UCSD-AML1 (cell line): ENCODE measurements around the gene NDST1.

Source experiments
- DNase-seq: peaks from one replicate; lab custom pipeline; 2025; ENCODE audit not compliant: unreplicated experiment; lab: John Stamatoyannopoulos, UW

NDST1 gene

GRCh38 chr5:150488519-150489359, 19.2 kb upstream of the NDST1 start:
- DNase-seq = peak; percentile 56

- DNase-seq = no peak
Observed at GRCh38 chr5:150489360-150490295, 18.3 kb upstream of the NDST1 start.

GRCh38 chr5:150490296-150490669, 17.6 kb upstream of the NDST1 start:
- no peak for DNase-seq

- DNase-seq = no peak
Observed at GRCh38 chr5:150490754-150491153, 17.2 kb upstream of the NDST1 start.

- DNase-seq = no peak
Observed at GRCh38 chr5:150491876-150492275, 16.1 kb upstream of the NDST1 start.

GRCh38 chr5:150492621-150493020, 15.3 kb upstream of the NDST1 start:
- DNase-seq = no peak

GRCh38 chr5:150496098-150496497, 11.8 kb upstream of the NDST1 start:
- no peak for DNase-seq

- no peak for DNase-seq
Observed at GRCh38 chr5:150496534-150496933, 11.4 kb upstream of the NDST1 start.

GRCh38 chr5:150497274-150497988, 10.5 kb upstream of the NDST1 start:
- DNase-seq = no peak

- DNase-seq = no peak
Observed at GRCh38 chr5:150497989-150498317, 10.0 kb upstream of the NDST1 start.

- no peak for DNase-seq
Observed at GRCh38 chr5:150498501-150498900, 9.4 kb upstream of the NDST1 start.

- DNase-seq = no peak
Observed at GRCh38 chr5:150498971-150499370, 9.0 kb upstream of the NDST1 start.

GRCh38 chr5:150499437-150499956, 8.4 kb upstream of the NDST1 start:
- no peak for DNase-seq

GRCh38 chr5:150500328-150500841, 7.5 kb upstream of the NDST1 start:
- no peak for DNase-seq

- no peak for DNase-seq
Observed at GRCh38 chr5:150500905-150501304, 7.0 kb upstream of the NDST1 start.

GRCh38 chr5:150502106-150502505, 5.8 kb upstream of the NDST1 start:
- DNase-seq = no peak

- no peak for DNase-seq
Observed at GRCh38 chr5:150502847-150503246, 5.1 kb upstream of the NDST1 start.

GRCh38 chr5:150503386-150503785, 4.5 kb upstream of the NDST1 start:
- no peak for DNase-seq

- no peak for DNase-seq
Observed at GRCh38 chr5:150503977-150504620, 3.8 kb upstream of the NDST1 start.

GRCh38 chr5:150505041-150505511, 2.9 kb upstream of the NDST1 start:
- no peak for DNase-seq
